Ascending aorta (tissue), 2 donors: ENCODE data around the gene ALX4. TPM values are rescaled to one million over a fixed set of nuclear protein-coding genes. Genes with fewer than 3 reads are reported as not detected.

Experiments used
- DNase-seq, 2 donors: peaks; one replicate each; pipeline ENCODE4 v3.0.0-alpha.2; 2019; ENCODE audit warnings: low spot score in 2 of 2
- H3K27ac ChIP-seq, 2 donors: fragments of 200-600 bp; sonication (generic); one replicate each; pipeline ENCODE4 v1.5.1; 2016 to 2017; ENCODE audit warnings: mild to moderate bottlenecking in 1 of 2
- H3K27me3 ChIP-seq: fragments of 200-600 bp; sonication (generic); one replicate; pipeline ENCODE4 v1.5.1; 2017
- H3K36me3 ChIP-seq, 2 donors: fragments of 200-600 bp; sonication (generic); one replicate each; pipeline ENCODE4 v1.5.1; 2016
- H3K4me1 ChIP-seq, 2 donors: fragments of 200-600 bp; sonication (generic); one replicate each; pipeline ENCODE4 v1.5.1; 2016 to 2017; ENCODE audit warnings: mild to moderate bottlenecking in 1 of 2
- H3K4me3 ChIP-seq, 2 donors: fragments of 200-600 bp; sonication (generic); one replicate each; pipeline ENCODE4 v1.5.1; 2016 to 2017; ENCODE audit warnings: mild to moderate bottlenecking in 1 of 2
- H3K9me3 ChIP-seq, 2 donors: fragments of 200-600 bp; sonication (generic); one replicate each; pipeline ENCODE4 v1.5.1; 2016
- CTCF ChIP-seq, 3 experiments: fragments of 200-600 bp in 2 of 3; fragments of 450-650 bp in 1 of 3; sonication (generic) in 2 of 3; IDR thresholded peaks; one replicate each; pipeline ENCODE4 v1.5.1; 2016 to 2019; ENCODE audit warnings: antibody characterized with exemption in 3 of 3, mild to moderate bottlenecking in 1 of 3, moderate library complexity in 1 of 3
- intact Hi-C: fragments of 100-400 bp; cut with DNase I; formaldehyde crosslinking; loops from one replicate; pipeline ENCODE4 v1.15.1; 2023
- total RNA-seq: library from RNA; depleted of rRNA; stranded (reverse); fragments of >200 nt; gene quantifications from one replicate; pipeline ENCODE4 v1.1.0, GENCODE V29; 2016

The ALX4 gene
- total RNA-seq, 1 donor from 2014 or later, result not detected

GRCh38 chr11:44243595-44244343 is 66.2 kb downstream of the ALX4 start:
- no peaks in the 10 kb centered on the region for H3K9me3 ChIP-seq
- H3K4me1 ChIP-seq, result peaks cover 0 to 2% of the 10 kb centered on the region in 2 donors
- no peak overlapping the region for H3K4me3 ChIP-seq
- H3K27me3 ChIP-seq, result no peaks in the 10 kb centered on the region
- H3K27ac ChIP-seq, result no peak overlapping the region
- H3K36me3 ChIP-seq, result peaks cover 0 to 5% of the 10 kb centered on the region in 2 donors
- no peak for DNase-seq
- no peak for TF ChIP-seq CTCF (IDR thresholded peaks at IDR 0.05)
- intact Hi-C loops, result no loop called here

- Histone ChIP-seq H3K9me3 (no peaks in the 10 kb centered on the region), H3K4me1 (peaks cover 0 to 2% of the 10 kb centered on the region in 2 donors), H3K4me3 (no peak overlapping the region), H3K27ac (no peak overlapping the region), H3K36me3 (peaks cover 0 to 4% of the 10 kb centered on the region in 2 donors), H3K27me3 (no peaks in the 10 kb centered on the region)
- intact Hi-C loops, result no loop called here
- DNase-seq, result no peak
- TF ChIP-seq CTCF (IDR thresholded peaks at IDR 0.05), result no peak
Observed at GRCh38 chr11:44243086-44243485, 66.9 kb downstream of the ALX4 start.

GRCh38 chr11:44241851-44242250 is 68.1 kb downstream of the ALX4 start:
- DNase-seq, result no peak
- Histone ChIP-seq H3K27ac (no peak overlapping the region), H3K36me3 (peaks cover 1 to 4% of the 10 kb centered on the region in 2 donors), H3K27me3 (no peaks in the 10 kb centered on the region), H3K4me1 (peaks cover 0 to 2% of the 10 kb centered on the region in 2 donors), H3K9me3 (no peaks in the 10 kb centered on the region), H3K4me3 (no peak overlapping the region)
- no peak for TF ChIP-seq CTCF (IDR thresholded peaks at IDR 0.05)
- intact Hi-C loops, result no loop called here

GRCh38 chr11:44237156-44237555 is 72.8 kb downstream of the ALX4 start:
- H3K9me3 ChIP-seq, result no peaks in the 10 kb centered on the region
- no peaks in the 10 kb centered on the region for H3K4me1 ChIP-seq
- intact Hi-C loops, result no loop called here
- no peak for TF ChIP-seq CTCF (IDR thresholded peaks at IDR 0.05)
- no peak for DNase-seq
- no peak overlapping the region for H3K4me3 ChIP-seq
- H3K36me3 ChIP-seq, result peaks cover 3 to 17% of the 10 kb centered on the region in 2 donors
- H3K27me3 ChIP-seq, result no peaks in the 10 kb centered on the region
- no peak overlapping the region for H3K27ac ChIP-seq

GRCh38 chr11:44236296-44236695 is 73.6 kb downstream of the ALX4 start:
- no peak for TF ChIP-seq CTCF (IDR thresholded peaks at IDR 0.05)
- Histone ChIP-seq H3K36me3 (peaks cover 3 to 17% of the 10 kb centered on the region in 2 donors), H3K4me1 (no peaks in the 10 kb centered on the region), H3K4me3 (no peak overlapping the region), H3K27ac (no peak overlapping the region), H3K9me3 (no peaks in the 10 kb centered on the region), H3K27me3 (no peaks in the 10 kb centered on the region)
- no peak for DNase-seq
- intact Hi-C loops, result no loop called here
